Panc1 (cell line): Measurements from ENCODE around the gene TSSC4.

Experiments used
- CTCF ChIP-seq: fragments of 450-650 bp; IDR thresholded peaks from 2 replicates; pipeline ENCODE4 v1.5.1; 2017; ENCODE audit warnings: mild to moderate bottlenecking
- POLR2AphosphoS5 ChIP-seq: IDR thresholded peaks from 2 replicates; pipeline ENCODE4 v1.6.1; 2012; ENCODE audit warnings: mild to moderate bottlenecking, low read depth, low read length, moderate library complexity
- SIN3A ChIP-seq: IDR thresholded peaks from 2 replicates; pipeline ENCODE4 v1.6.1; 2012; ENCODE audit warnings: low read depth, mild to moderate bottlenecking, low read length, moderate library complexity, borderline replicate concordance; ENCODE audit not compliant: insufficient read depth
- TCF7L2 ChIP-seq: IDR thresholded peaks from 2 replicates; pipeline ENCODE4 v1.6.1; 2011; ENCODE audit warnings: mild to moderate bottlenecking, low read depth, low read length, inconsistent platforms

DNA sequence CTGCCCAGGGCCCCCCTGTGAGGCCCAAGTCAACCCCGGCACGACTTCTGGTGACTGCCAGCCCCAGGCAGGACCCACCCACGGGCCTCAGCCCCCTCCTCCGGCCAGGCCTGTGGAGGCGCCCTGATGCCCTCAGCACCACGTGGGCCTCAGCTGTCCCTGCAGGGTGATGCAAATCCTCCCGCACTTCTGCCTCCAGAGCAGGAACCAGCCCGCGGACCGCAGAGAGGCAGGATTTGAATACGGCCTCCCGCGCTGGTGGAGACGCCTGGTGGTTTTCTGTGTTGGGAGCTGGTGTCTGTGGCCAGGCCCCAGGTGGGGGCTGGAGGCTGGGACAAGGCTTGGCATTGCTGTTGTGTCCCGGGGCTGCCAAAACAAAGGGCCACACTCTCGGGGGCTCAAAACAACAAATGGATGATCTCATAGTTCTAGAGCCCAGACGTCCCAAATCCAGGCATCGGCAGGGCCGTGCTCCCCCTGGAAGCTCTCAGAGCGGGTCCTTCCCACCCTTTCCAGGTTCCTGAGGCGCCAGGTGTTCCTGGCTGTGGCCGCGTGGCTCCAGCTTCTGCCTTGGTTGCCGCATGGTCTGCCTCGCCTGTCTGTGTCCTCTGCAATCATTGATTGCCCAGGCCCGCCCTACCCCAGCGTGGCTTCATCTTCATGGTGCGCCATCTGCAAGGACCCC lies 24.4 kb downstream of the TSSC4 start:
- TF ChIP-seq CTCF (no peak), POLR2AphosphoS5 (no peak), SIN3A (no peak), TCF7L2 (no peak)
